Transverse colon (tissue), 4 donors: ENCODE data around the gene HPCAL1. TPM values are rescaled to one million over a fixed set of nuclear protein-coding genes. Genes with fewer than 3 reads are reported as not detected.

ENCODE experiments used
- DNase-seq: peaks from one replicate; pipeline ENCODE4 v3.0.0-alpha.2; 2019
- H3K27ac ChIP-seq, 4 donors: fragments of 200-600 bp; sonication (generic); 2 replicates each; pipeline ENCODE4 v1.5.1; 2016 to 2018; ENCODE audit warnings: inconsistent platforms in 4 of 4
- H3K27me3 ChIP-seq: fragments of 200-600 bp; sonication (generic); 2 replicates; pipeline ENCODE4 v1.5.1; 2017; ENCODE audit warnings: inconsistent platforms
- H3K36me3 ChIP-seq, 4 donors: fragments of 200-600 bp; sonication (generic); 2 replicates each; pipeline ENCODE4 v1.5.1; 2017 to 2019; ENCODE audit warnings: inconsistent platforms in 4 of 4
- H3K4me1 ChIP-seq, 4 donors: fragments of 200-600 bp; sonication (generic); 2 replicates each; pipeline ENCODE4 v1.5.1; 2017 to 2020; ENCODE audit warnings: inconsistent platforms in 4 of 4
- H3K4me3 ChIP-seq, 4 donors: fragments of 200-600 bp; sonication (generic); 1 replicate in 1 of 4; 2 replicates in 3 of 4; pipeline versions ENCODE4 v1.5.1 to v1.6.1; 2017 to 2019; ENCODE audit warnings: inconsistent platforms in 4 of 4
- H3K9me3 ChIP-seq, 2 donors: fragments of 200-600 bp; sonication (generic); 2 replicates each; pipeline ENCODE4 v1.5.1; 2017 to 2019; ENCODE audit warnings: inconsistent platforms in 2 of 2
- CTCF ChIP-seq, 5 experiments: fragments of 200-600 bp in 3 of 5; fragments of 450-650 bp in 2 of 5; sonication (generic) in 3 of 5; IDR thresholded peaks; 1 replicate in 2 of 5; 2 replicates in 3 of 5; pipeline ENCODE4 v1.5.1; 2016 to 2017; ENCODE audit warnings: antibody characterized with exemption in 5 of 5, inconsistent platforms in 3 of 5, mild to moderate bottlenecking in 2 of 5, moderate library complexity in 1 of 5
- EP300 ChIP-seq: sonication (generic); formaldehyde crosslinking; IDR thresholded peaks from one replicate; pipeline ENCODE4 v1.6.1; 2017; ENCODE audit warnings: antibody characterized with exemption, low read depth
- POLR2A ChIP-seq: fragments of 450-650 bp; IDR thresholded peaks from one replicate; pipeline ENCODE4 v1.6.1; 2016; ENCODE audit warnings: antibody characterized with exemption, mild to moderate bottlenecking, moderate library complexity
- POLR2AphosphoS5 ChIP-seq, 3 donors: sonication (generic); formaldehyde crosslinking; IDR thresholded peaks; one replicate each; pipeline ENCODE4 v1.6.1; 2016; ENCODE audit warnings: antibody characterized with exemption in 3 of 3
- WGBS, 2 donors: methylation state at CpG; one replicate each; pipeline ENCODE4 v1.1.5; 2018; ENCODE audit warnings: low coverage in 1 of 2; 5-methylcytosine and 5-hydroxymethylcytosine counted together
- in situ Hi-C, 4 donors: fragments of 200-750 bp; cut with MboI; loops; one replicate each; pipeline versions ENCODE4 v1.15.0 to v1.15.1; 2017; ENCODE audit warnings: low sequenced_read_pairs in 3 of 4, low pct_ligation_motif_present in 1 of 4, low pct_unique_long_range_greater_than_20kb in 1 of 4
- intact Hi-C: fragments of 100-400 bp; cut with DNase I; formaldehyde crosslinking; loops from one replicate; pipeline ENCODE4 v1.15.1; 2023; ENCODE audit warnings: low total_unique reads
- total RNA-seq, 4 donors: library from RNA; depleted of rRNA; stranded (reverse); fragments of >200 nt; gene quantifications; one replicate each; pipeline ENCODE4 v1.1.0, GENCODE V29; 2016

Gene HPCAL1
- total RNA-seq, 4 donors from 2014 or later = 88.9 to 221 (median 129) TPM

- in situ Hi-C loops = loop anchor here in 1 of 4 donors (25.0 kb wide), 1 partner anchor 168 kb away; no protein-coding TSS in a partner anchor
Observed at GRCh38 chr2:10469301-10469700, 166.6 kb downstream of the HPCAL1 start.

GRCh38 chr2:10469955-10470608 is 167.4 kb downstream of the HPCAL1 start:
- no peaks in the 10 kb centered on the region for H3K4me1 ChIP-seq
- no peak for DNase-seq
- intact Hi-C loops = no loop called here
- H3K27ac ChIP-seq = no peak overlapping the region
- H3K9me3 ChIP-seq = no peaks in the 10 kb centered on the region
- H3K27me3 ChIP-seq = no peaks in the 10 kb centered on the region
- no peaks in the 10 kb centered on the region for H3K36me3 ChIP-seq
- WGBS, 2 donors = 79% methylated on average over 12 of the region's 12 CpGs; no CpG with 5 or more reads in 1 of the 2 donors
- in situ Hi-C loops = loop anchor here in 1 of 4 donors (25.0 kb wide), 1 partner anchor 167 kb away; no protein-coding TSS in a partner anchor
- H3K4me3 ChIP-seq = no peak overlapping the region
- TF ChIP-seq EP300 = no peak
- no peak for TF ChIP-seq CTCF (IDR thresholded peaks at IDR 0.05)

More at GRCh38 chr2:10469301-10469700, 166.6 kb downstream of the HPCAL1 start:
- TF ChIP-seq POLR2A = no peak
- no peak for TF ChIP-seq EP300
- no peak for TF ChIP-seq CTCF (IDR thresholded peaks at IDR 0.05)
- no peak for TF ChIP-seq POLR2AphosphoS5 (IDR thresholded peaks at IDR 0.05)
- H3K27me3 ChIP-seq = no peaks in the 10 kb centered on the region
- no peaks in the 10 kb centered on the region for H3K9me3 ChIP-seq
- H3K4me3 ChIP-seq = no peak overlapping the region
- no peaks in the 10 kb centered on the region for H3K4me1 ChIP-seq
- intact Hi-C loops = no loop called here
- no peak for DNase-seq
- no peaks in the 10 kb centered on the region for H3K36me3 ChIP-seq
- WGBS, 2 donors = 81% methylated on average over 3 of the region's 4 CpGs; no CpG with 5 or more reads in 1 of the 2 donors
- H3K27ac ChIP-seq = no peak overlapping the region

GRCh38 chr2:10471046-10471571 is 168.4 kb downstream of the HPCAL1 start:
- H3K4me3 ChIP-seq = no peak overlapping the region
- no peak for DNase-seq
- no peaks in the 10 kb centered on the region for H3K27me3 ChIP-seq
- in situ Hi-C loops (loop anchor here in 1 of 4 donors (25.0 kb wide), 1 partner anchor 166 kb away; no protein-coding TSS in a partner anchor), intact Hi-C loops (no loop called here)
- WGBS, 2 donors = 79 to 88% methylated on average over 5 to 15 of the region's 15 CpGs
- no peaks in the 10 kb centered on the region for H3K4me1 ChIP-seq
- H3K36me3 ChIP-seq = no peaks in the 10 kb centered on the region
- TF ChIP-seq POLR2A (no peak), EP300 (no peak), CTCF (IDR thresholded peaks at IDR 0.05) (no peak), POLR2AphosphoS5 (IDR thresholded peaks at IDR 0.05) (no peak)
- no peaks in the 10 kb centered on the region for H3K9me3 ChIP-seq
- H3K27ac ChIP-seq = no peak overlapping the region

GRCh38 chr2:10471955-10472354 is 169.3 kb downstream of the HPCAL1 start:
- in situ Hi-C loops = loop anchor here in 1 of 4 donors (25.0 kb wide), 1 partner anchor 165 kb away; no protein-coding TSS in a partner anchor

More at GRCh38 chr2:10471955-10472354, 169.3 kb downstream of the HPCAL1 start:
- Histone ChIP-seq H3K27me3 (no peaks in the 10 kb centered on the region), H3K36me3 (no peaks in the 10 kb centered on the region), H3K4me1 (no peaks in the 10 kb centered on the region), H3K9me3 (no peaks in the 10 kb centered on the region), H3K27ac (no peak overlapping the region), H3K4me3 (no peak overlapping the region)
- TF ChIP-seq POLR2AphosphoS5 (IDR thresholded peaks at IDR 0.05) (no peak), POLR2A (no peak), CTCF (IDR thresholded peaks at IDR 0.05) (no peak), EP300 (no peak)
- 80 to 100% methylated on average over 2 of the region's 2 CpGs for WGBS, 2 donors
- intact Hi-C loops = no loop called here
- DNase-seq = no peak
